Chondrocyte (in vitro differentiated cells): ENCODE measurements around the gene APLNR. TPM values are rescaled to one million over a fixed set of nuclear protein-coding genes. Genes with fewer than 3 reads are reported as not detected.

Source experiments
- DNase-seq: peaks from one replicate; pipeline ENCODE4 v3.0.0; 2021; ENCODE audit warnings: mixed read lengths, low spot score
- H3K27ac Mint-ChIP-seq: one replicate; pipeline ENCODE4 v1.8.0; 2021; ENCODE audit warnings: mild to moderate bottlenecking, moderate library complexity, mixed read lengths; ENCODE audit not compliant: unreplicated experiment
- H3K27me3 Mint-ChIP-seq: 2 replicates; pipeline ENCODE4 v1.8.0; 2021; ENCODE audit warnings: low read depth, mixed read lengths
- H3K36me3 Mint-ChIP-seq: 2 replicates; pipeline ENCODE4 v1.8.0; 2021; ENCODE audit warnings: low read depth, mixed read lengths
- H3K4me1 Mint-ChIP-seq: 2 replicates; pipeline ENCODE4 v1.8.0; 2021; ENCODE audit warnings: low read depth, mild to moderate bottlenecking, mixed read lengths
- H3K4me3 Mint-ChIP-seq: one replicate; pipeline ENCODE4 v1.8.0; 2021; ENCODE audit warnings: mild to moderate bottlenecking, moderate library complexity, mixed read lengths; ENCODE audit not compliant: unreplicated experiment
- H3K9me3 Mint-ChIP-seq: 2 replicates; pipeline ENCODE4 v1.8.0; 2021; ENCODE audit warnings: low read depth, mixed read lengths
- total RNA-seq: library from RNA; stranded (reverse); gene quantifications from 3 replicates; pipeline ENCODE4 v1.2.1, GENCODE V29; 2021
- TF ChIP-seq, protein P1 (sequence below): fragments of 200-600 bp; sonication (generic); IDR thresholded peaks from 2 replicates; pipeline ENCODE4 v1.5.0; 2021; ENCODE audit warnings: antibody characterized with exemption, mild to moderate bottlenecking, moderate library complexity

Gene APLNR
- total RNA-seq, 1 donor from 2014 or later = not detected

DNA sequence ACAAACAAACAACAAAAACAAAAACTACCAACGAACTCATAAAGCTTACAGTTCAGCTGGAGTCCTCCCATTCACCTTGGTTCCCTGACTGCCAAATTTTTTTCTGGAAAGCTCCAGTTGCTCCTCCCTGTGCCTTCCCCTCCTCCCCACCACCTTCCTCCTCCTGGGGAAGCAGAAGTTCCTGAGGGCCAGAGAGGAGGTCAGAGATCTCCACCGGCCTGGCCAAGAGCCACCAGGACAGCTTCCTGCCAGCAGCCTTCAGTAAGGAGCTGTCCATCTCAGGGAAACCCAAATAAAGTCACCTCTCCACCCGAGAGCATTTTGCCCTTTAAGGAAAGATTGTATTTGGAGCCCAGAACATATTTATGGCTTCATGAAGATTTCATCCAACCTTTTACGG, 20.0 kb downstream of the APLNR start:
- H3K4me3 Mint-ChIP-seq = no peak overlapping the region
- H3K4me1 Mint-ChIP-seq = no peaks in the 10 kb centered on the region
- no peak for DNase-seq
- H3K27ac Mint-ChIP-seq = no peak overlapping the region
- H3K36me3 Mint-ChIP-seq = no peaks in the 10 kb centered on the region
- peaks cover 10% of the 10 kb centered on the region for H3K27me3 Mint-ChIP-seq
- TF ChIP-seq, protein P1, sequence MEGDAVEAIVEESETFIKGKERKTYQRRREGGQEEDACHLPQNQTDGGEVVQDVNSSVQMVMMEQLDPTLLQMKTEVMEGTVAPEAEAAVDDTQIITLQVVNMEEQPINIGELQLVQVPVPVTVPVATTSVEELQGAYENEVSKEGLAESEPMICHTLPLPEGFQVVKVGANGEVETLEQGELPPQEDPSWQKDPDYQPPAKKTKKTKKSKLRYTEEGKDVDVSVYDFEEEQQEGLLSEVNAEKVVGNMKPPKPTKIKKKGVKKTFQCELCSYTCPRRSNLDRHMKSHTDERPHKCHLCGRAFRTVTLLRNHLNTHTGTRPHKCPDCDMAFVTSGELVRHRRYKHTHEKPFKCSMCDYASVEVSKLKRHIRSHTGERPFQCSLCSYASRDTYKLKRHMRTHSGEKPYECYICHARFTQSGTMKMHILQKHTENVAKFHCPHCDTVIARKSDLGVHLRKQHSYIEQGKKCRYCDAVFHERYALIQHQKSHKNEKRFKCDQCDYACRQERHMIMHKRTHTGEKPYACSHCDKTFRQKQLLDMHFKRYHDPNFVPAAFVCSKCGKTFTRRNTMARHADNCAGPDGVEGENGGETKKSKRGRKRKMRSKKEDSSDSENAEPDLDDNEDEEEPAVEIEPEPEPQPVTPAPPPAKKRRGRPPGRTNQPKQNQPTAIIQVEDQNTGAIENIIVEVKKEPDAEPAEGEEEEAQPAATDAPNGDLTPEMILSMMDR = no peak
- no peaks in the 10 kb centered on the region for H3K9me3 Mint-ChIP-seq

DNA sequence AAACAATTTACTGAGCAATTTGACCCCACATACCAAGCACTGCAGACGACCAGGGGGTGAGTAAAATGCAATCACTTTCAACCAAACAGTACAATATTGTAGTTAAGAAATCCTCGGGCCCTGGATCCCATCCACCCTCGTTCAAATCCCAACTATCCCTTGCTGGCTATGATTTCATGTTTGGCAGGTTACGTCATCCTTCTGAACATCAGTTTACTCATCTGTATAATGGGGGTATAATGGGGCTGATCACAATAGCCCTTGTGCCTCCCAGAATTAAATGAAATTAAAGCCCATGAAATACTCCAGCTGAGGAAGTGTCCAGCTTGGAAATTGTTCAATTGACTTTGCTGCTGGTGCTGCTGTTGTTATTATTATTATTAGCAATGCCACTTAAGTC, 20.6 kb downstream of the APLNR start:
- Mint-ChIP-seq H3K27me3 (peaks cover 10% of the 10 kb centered on the region), H3K9me3 (no peaks in the 10 kb centered on the region), H3K27ac (no peak overlapping the region), H3K36me3 (no peaks in the 10 kb centered on the region), H3K4me3 (no peak overlapping the region), H3K4me1 (no peaks in the 10 kb centered on the region)
- TF ChIP-seq, protein P1 = no peak
- DNase-seq = no peak

DNA sequence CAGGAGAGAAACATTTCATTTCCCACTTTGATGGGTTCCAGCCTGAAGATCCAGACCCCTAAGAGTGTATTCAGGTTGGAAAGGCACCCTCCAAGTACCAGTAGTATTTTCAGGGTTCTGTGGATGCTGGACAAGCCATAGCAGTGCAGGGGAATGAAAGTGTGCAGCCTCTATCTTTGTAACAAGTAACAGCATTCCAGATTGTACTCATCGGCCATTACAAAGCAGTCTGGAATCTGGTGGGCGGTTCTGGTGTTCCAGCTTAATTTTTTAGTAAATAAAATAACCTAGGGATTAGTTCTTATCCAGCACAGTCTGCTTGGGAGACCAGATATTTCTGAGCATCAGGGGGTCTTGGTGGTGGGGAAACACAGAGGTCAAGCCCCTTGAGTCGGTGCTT, 22.6 kb downstream of the APLNR start:
- TF ChIP-seq, protein P1 = peak; percentile 14
- no peak overlapping the region for H3K27ac Mint-ChIP-seq
- no peak overlapping the region for H3K4me3 Mint-ChIP-seq
- H3K9me3 Mint-ChIP-seq = no peaks in the 10 kb centered on the region
- no peaks in the 10 kb centered on the region for H3K36me3 Mint-ChIP-seq
- no peaks in the 10 kb centered on the region for H3K4me1 Mint-ChIP-seq
- DNase-seq = no peak
- peaks cover 1% of the 10 kb centered on the region for H3K27me3 Mint-ChIP-seq

DNA sequence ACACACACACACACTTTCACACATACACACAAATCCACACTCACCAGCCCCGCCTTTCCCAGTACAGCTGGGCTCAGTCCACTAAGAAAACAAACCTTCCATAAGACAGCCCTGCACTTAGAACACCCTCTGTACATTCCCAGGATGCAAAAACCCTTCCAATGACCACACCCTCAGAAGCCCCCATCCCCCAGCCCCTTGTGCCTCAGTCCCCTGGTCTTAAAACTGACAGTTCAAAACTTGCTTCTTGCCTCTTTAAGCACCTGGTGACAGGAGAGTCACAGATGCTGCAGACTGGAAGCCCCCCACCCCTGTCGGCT, 23.0 kb downstream of the APLNR start:
- Mint-ChIP-seq H3K9me3 (no peaks in the 10 kb centered on the region), H3K4me1 (no peaks in the 10 kb centered on the region), H3K4me3 (no peak overlapping the region), H3K36me3 (no peaks in the 10 kb centered on the region), H3K27me3 (peaks cover 3% of the 10 kb centered on the region), H3K27ac (no peak overlapping the region)
- TF ChIP-seq, protein P1 = no peak
- no peak for DNase-seq

DNA sequence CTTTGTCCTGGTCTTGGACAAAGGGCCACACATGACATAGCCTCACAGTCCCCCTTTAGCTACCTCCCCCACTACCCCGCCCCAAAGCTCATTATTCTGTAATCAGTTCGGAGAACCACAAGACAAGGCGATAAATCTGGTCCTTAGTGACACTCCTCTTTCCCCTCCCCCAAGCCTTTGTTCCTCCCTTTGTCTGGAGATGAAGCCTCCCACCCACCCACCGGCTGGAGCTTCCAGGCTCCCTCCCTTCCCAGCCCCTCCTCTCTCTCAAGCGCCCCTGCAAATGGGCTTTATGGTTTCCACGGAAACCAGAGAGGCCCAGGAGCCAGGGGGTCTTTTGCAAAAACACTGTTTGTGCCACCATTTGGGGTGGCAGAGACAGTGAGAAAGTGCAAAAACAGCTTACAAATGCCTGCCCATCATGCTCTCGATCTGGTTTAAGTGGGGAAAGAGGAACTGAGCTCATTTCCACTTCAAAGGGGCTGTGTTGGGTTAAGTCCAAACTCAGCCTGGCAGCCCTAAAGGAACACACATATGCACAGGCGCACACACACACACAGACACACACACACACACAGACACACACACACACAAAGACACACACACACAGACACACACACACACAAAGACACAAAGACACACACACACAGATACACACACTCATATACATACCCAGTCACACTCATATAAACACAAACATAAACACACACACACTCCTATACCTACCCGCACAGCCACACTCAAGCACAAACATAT, 23.5 kb downstream of the APLNR start:
- Mint-ChIP-seq H3K36me3 (no peaks in the 10 kb centered on the region), H3K27me3 (peaks cover 4% of the 10 kb centered on the region), H3K4me1 (no peaks in the 10 kb centered on the region), H3K4me3 (no peak overlapping the region), H3K27ac (no peak overlapping the region), H3K9me3 (no peaks in the 10 kb centered on the region)
- DNase-seq = no peak
- TF ChIP-seq, protein P1 = no peak
